ENCODE results near the gene ISCA2. TPM values are rescaled to one million over a fixed set of nuclear protein-coding genes. Genes with fewer than 3 reads are reported as not detected.

ISCA2 gene
- total RNA-seq, 1 donor from 2014 or later, result 21.2 TPM

DNA sequence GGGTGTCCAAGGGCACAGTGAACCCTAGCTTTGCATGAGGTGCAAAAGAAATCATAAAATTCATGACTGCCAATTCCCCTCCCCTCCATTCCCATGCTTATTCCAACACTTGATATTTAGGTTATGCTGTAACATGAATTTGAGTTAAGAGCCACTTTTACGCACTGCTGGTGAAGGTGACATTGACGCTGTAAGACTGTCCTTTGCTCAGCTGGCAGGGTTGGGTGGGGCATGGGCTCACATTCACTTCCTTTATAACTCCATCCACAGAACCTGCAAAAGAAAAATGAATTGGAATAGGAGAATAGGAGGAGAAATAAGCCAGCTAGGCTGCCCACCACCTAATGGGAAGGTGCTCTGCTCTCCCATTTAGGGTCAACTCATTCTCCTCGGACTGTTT is 7.4 kb upstream of the ISCA2 start:
- H3K4me2 ChIP-seq (ENCODE audit: low read length), result no peak overlapping the region
- FAIRE-seq (no peak), DNase-seq (ENCODE audit: low read depth) (no peak)
- no peaks in the 10 kb centered on the region for H3K9me3 Mint-ChIP-seq (ENCODE audit: unreplicated experiment)
- H3K4me1 ChIP-seq (ENCODE audit: insufficient read depth, low read length), result peaks cover 26% of the 10 kb centered on the region
- no peaks in the 10 kb centered on the region for H3K27me3 Mint-ChIP-seq (ENCODE audit: low read depth, unreplicated experiment)
- H4K20me1 ChIP-seq (ENCODE audit: insufficient read depth, low read length), result peaks cover 10% of the 10 kb centered on the region
- no peak overlapping the region for H3K4me3 ChIP-seq (ENCODE audit: insufficient read depth, low read depth, low read length)
- H3K4me1 Mint-ChIP-seq (ENCODE audit: low read depth, unreplicated experiment), result peaks cover 17% of the 10 kb centered on the region
- H2AFZ ChIP-seq (ENCODE audit: low read depth, low read length), result no peak overlapping the region
- H3K27ac ChIP-seq (ENCODE audit: low read depth, low read length), result no peak overlapping the region
- H3K79me2 ChIP-seq (ENCODE audit: insufficient read depth, low read length), result peaks cover 13% of the 10 kb centered on the region
- H3K36me3 Mint-ChIP-seq (ENCODE audit: low read depth, unreplicated experiment), result peaks cover 4% of the 10 kb centered on the region
- H3K9me3 ChIP-seq (ENCODE audit: insufficient read depth, low read depth, low read length), result no peaks in the 10 kb centered on the region
- no peaks in the 10 kb centered on the region for H3K27me3 ChIP-seq (ENCODE audit: insufficient read depth, low read length)
- no peak overlapping the region for H3K4me3 Mint-ChIP-seq (ENCODE audit: unreplicated experiment)
- H3K9ac ChIP-seq (ENCODE audit: low read length), result no peak overlapping the region
- no peak for TF ChIP-seq EZH2 (IDR thresholded peaks at IDR 0.05; ENCODE audit: insufficient read depth, low read length)
- TF ChIP-seq, protein P1, sequence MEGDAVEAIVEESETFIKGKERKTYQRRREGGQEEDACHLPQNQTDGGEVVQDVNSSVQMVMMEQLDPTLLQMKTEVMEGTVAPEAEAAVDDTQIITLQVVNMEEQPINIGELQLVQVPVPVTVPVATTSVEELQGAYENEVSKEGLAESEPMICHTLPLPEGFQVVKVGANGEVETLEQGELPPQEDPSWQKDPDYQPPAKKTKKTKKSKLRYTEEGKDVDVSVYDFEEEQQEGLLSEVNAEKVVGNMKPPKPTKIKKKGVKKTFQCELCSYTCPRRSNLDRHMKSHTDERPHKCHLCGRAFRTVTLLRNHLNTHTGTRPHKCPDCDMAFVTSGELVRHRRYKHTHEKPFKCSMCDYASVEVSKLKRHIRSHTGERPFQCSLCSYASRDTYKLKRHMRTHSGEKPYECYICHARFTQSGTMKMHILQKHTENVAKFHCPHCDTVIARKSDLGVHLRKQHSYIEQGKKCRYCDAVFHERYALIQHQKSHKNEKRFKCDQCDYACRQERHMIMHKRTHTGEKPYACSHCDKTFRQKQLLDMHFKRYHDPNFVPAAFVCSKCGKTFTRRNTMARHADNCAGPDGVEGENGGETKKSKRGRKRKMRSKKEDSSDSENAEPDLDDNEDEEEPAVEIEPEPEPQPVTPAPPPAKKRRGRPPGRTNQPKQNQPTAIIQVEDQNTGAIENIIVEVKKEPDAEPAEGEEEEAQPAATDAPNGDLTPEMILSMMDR (IDR thresholded peaks at IDR 0.05; ENCODE audit: insufficient read depth, low read depth, low read length), result no peak
- H3K27ac Mint-ChIP-seq (ENCODE audit: unreplicated experiment), result peak overlapping the region; percentile 34
- peaks cover 19% of the 10 kb centered on the region for H3K36me3 ChIP-seq (ENCODE audit: insufficient read depth, low read length)

DNA sequence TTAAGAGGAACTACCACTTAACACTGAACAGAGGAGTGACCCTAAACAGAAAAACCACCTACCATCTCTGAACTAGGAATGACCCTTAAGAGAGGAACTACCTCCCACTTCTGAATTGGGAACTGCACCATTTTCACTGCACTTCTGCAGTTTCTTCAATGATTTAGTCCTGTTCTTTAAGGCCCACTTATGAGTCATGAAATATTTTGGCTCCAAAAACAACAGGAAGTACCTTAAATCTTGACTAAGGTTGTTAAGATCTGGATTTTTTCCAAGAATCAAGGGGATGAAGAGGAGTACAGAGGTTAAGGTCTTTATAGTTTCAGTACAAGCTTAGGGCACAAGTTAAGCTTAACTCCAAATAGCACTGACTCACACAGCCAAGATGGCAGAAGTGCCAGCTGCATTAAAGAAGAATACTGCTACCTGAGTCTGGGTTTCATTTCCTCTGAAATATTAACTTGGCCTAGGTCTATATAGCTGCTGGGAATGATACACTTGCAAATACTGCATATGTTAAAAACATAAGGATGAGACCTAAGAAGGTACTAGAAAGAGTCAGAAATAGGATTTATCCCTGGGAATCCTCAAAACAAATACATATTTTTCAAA is 4.7 kb upstream of the ISCA2 start:
- peak; percentile 82 for DNase-seq (ENCODE audit: low read depth)
- Mint-ChIP-seq H3K4me1 (ENCODE audit: low read depth, unreplicated experiment) (peaks cover 17% of the 10 kb centered on the region), H3K4me3 (ENCODE audit: unreplicated experiment) (no peak overlapping the region), H3K9me3 (ENCODE audit: unreplicated experiment) (no peaks in the 10 kb centered on the region), H3K27ac (ENCODE audit: unreplicated experiment) (no peak overlapping the region), H3K36me3 (ENCODE audit: low read depth, unreplicated experiment) (peaks cover 2% of the 10 kb centered on the region), H3K27me3 (ENCODE audit: low read depth, unreplicated experiment) (no peaks in the 10 kb centered on the region)
- H3K27me3 ChIP-seq (ENCODE audit: insufficient read depth, low read length), result no peaks in the 10 kb centered on the region
- no peak overlapping the region for H3K4me3 ChIP-seq (ENCODE audit: insufficient read depth, low read depth, low read length)
- H3K9me3 ChIP-seq (ENCODE audit: insufficient read depth, low read depth, low read length), result no peaks in the 10 kb centered on the region
- H3K36me3 ChIP-seq (ENCODE audit: insufficient read depth, low read length), result peaks cover 6% of the 10 kb centered on the region
- H4K20me1 ChIP-seq (ENCODE audit: insufficient read depth, low read length), result peaks cover 21% of the 10 kb centered on the region
- TF ChIP-seq, protein P1 (IDR thresholded peaks at IDR 0.05; ENCODE audit: insufficient read depth, low read depth, low read length), result no peak
- H3K4me2 ChIP-seq (ENCODE audit: low read length), result peak overlapping the region; percentile 50
- FAIRE-seq, result no peak
- no peak overlapping the region for H3K27ac ChIP-seq (ENCODE audit: low read depth, low read length)
- no peak overlapping the region for H2AFZ ChIP-seq (ENCODE audit: low read depth, low read length)
- H3K9ac ChIP-seq (ENCODE audit: low read length), result no peak overlapping the region
- H3K4me1 ChIP-seq (ENCODE audit: insufficient read depth, low read length), result peaks cover 38% of the 10 kb centered on the region
- H3K79me2 ChIP-seq (ENCODE audit: insufficient read depth, low read length), result peaks cover 29% of the 10 kb centered on the region

DNA sequence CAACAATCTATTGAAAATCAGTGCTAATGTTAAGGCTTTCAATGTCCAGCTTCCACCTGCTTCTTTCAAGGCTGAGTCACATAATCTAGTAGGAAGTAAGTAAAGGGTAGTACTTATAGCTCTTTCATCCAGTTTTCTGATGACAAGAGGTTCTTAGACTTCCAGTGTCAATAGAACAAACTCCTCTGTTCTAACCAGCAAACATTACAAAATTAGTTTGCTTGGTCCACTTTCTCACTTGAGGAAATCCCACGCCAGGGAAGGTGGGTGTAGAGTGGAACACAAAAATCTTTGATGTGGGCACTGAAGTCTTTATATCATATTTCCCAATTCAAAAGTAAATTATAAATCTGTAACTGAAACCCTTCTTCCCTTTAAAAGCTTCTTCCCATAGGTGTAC is 3.1 kb upstream of the ISCA2 start:
- H3K27ac Mint-ChIP-seq (ENCODE audit: unreplicated experiment), result no peak overlapping the region
- peaks cover 39% of the 10 kb centered on the region for H3K79me2 ChIP-seq (ENCODE audit: insufficient read depth, low read length)
- H3K27ac ChIP-seq (ENCODE audit: low read depth, low read length), result no peak overlapping the region
- H3K9me3 Mint-ChIP-seq (ENCODE audit: unreplicated experiment), result no peaks in the 10 kb centered on the region
- H3K9ac ChIP-seq (ENCODE audit: low read length), result no peak overlapping the region
- H4K20me1 ChIP-seq (ENCODE audit: insufficient read depth, low read length), result peaks cover 24% of the 10 kb centered on the region
- no peaks in the 10 kb centered on the region for H3K36me3 Mint-ChIP-seq (ENCODE audit: low read depth, unreplicated experiment)
- FAIRE-seq (no peak), DNase-seq (ENCODE audit: low read depth) (no peak)
- peaks cover 50% of the 10 kb centered on the region for H3K4me1 ChIP-seq (ENCODE audit: insufficient read depth, low read length)
- H3K4me2 ChIP-seq (ENCODE audit: low read length), result no peak overlapping the region
- no peak for TF ChIP-seq EZH2 (IDR thresholded peaks at IDR 0.05; ENCODE audit: insufficient read depth, low read length)
- TF ChIP-seq, protein P1 (IDR thresholded peaks at IDR 0.05; ENCODE audit: insufficient read depth, low read depth, low read length), result no peak
- H3K27me3 ChIP-seq (ENCODE audit: insufficient read depth, low read length), result no peaks in the 10 kb centered on the region
- no peaks in the 10 kb centered on the region for H3K27me3 Mint-ChIP-seq (ENCODE audit: low read depth, unreplicated experiment)
- no peak overlapping the region for H3K4me3 Mint-ChIP-seq (ENCODE audit: unreplicated experiment)
- H3K9me3 ChIP-seq (ENCODE audit: insufficient read depth, low read depth, low read length), result no peaks in the 10 kb centered on the region
- H3K4me3 ChIP-seq (ENCODE audit: insufficient read depth, low read depth, low read length), result no peak overlapping the region
- H3K4me1 Mint-ChIP-seq (ENCODE audit: low read depth, unreplicated experiment), result peaks cover 29% of the 10 kb centered on the region
- H3K36me3 ChIP-seq (ENCODE audit: insufficient read depth, low read length), result peaks cover 3% of the 10 kb centered on the region
- H2AFZ ChIP-seq (ENCODE audit: low read depth, low read length), result no peak overlapping the region

All from astrocyte (in vitro differentiated cells and primary cell).